Umbilical cord (tissue), 2 donors: Measurements from ENCODE around the gene TRDN. TPM values are rescaled to one million over a fixed set of nuclear protein-coding genes. Genes with fewer than 3 reads are reported as not detected.
"Not testable (repeated sequence)": the region's sequence is repeated elsewhere in the genome, so short reads cannot be mapped to it uniquely, and the experiment has no call there.

ENCODE experiments used
- DNase-seq: peaks from one replicate; pipeline ENCODE4 v3.0.0-alpha.2; 2015; ENCODE audit warnings: low spot score
- total RNA-seq: library from RNA; depleted of rRNA; stranded (reverse); fragments of >200 nt; gene quantifications from one replicate; pipeline ENCODE4 v1.2.3, GENCODE V29; 2014; ENCODE audit warnings: low replicate concordance; ENCODE audit not compliant: insufficient read depth

Gene TRDN
- total RNA-seq, 1 donor from 2014 or later = 5.1 TPM

- peak; percentile 21 for DNase-seq
Measured at GRCh38 chr6:123629258-123629941, 7.3 kb downstream of the TRDN start.

DNA sequence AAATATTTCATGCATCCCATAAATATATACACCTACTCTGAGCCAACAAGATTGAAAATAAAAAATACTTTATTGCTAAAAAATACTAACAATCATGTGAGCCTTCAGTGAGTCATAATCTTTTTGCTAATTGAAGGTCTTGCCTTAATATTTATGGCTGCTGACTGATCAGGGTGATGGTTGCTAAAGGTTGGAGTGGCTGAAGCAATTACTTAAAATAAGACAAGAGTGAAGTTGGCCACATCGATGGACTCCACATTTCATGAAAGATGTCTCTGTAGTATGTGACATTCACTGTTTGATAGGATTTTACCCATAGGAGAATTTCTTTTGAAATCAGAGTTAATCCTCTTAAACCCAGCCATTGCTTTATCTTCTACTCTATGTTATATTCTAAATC, 11.1 kb downstream of the TRDN start:
- DNase-seq = no peak

DNA sequence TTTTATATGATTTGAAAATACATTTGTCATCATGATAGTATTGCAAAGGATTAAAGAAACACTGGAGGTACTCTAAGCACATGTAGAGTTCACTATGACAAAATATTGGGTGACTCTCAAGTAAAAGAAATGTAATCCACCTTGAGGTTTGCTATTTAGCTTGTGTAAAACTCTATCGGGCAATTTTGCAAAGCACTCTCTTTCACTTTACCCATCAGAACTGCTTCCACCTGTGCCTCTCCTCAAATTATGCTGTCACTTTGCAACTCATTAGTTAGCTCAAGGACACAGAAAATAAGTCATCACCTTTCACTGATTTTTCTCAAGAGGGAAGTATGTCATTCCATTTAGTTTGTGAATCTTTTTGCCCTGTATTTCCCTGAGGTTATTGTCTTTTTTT, 14.0 kb downstream of the TRDN start:
- DNase-seq = no peak

DNA sequence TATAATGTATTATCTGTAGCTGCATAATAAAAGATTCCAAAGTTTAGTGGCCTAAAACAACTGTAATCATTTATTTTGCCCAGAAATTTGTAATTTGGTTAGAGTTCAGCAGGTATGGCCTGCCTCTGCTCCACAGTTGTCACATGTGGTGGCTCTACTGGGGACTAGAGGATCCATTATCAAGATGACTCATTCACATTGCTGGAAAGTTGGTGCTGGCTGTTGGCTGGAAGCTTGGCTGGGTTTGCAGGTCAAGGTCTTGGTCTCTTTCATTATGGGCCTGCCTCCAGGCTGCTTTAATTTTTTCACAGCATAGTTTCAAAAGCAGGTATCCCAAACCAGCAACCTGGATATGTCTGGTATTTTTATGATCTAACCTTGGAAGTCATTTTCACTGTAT, 17.6 kb downstream of the TRDN start:
- DNase-seq = no peak

- no peak for DNase-seq
Measured at GRCh38 chr6:123616942-123617341, 19.8 kb downstream of the TRDN start.

GRCh38 chr6:123616016-123616415, 20.7 kb downstream of the TRDN start:
- DNase-seq = no peak

GRCh38 chr6:123610779-123611178, 26.0 kb downstream of the TRDN start:
- DNase-seq = no peak

DNA sequence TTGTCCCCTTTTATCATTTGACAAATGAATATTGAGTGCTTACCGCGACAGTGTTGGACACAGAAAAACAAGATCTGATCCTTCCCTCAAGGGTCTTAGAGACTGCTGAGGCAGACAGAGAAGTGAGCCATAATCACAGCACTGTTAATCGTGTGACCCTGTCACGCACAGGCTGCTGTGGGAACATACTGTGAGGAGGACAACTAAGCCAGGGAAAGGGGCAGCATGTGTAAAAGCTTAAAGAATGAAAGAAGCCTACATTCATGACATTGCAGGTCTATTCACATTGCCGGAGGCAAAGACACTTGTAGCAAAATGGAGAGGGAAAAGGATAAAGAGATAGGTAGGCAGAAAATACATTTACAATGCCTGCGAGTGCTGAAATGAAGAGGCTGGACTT, 32.7 kb downstream of the TRDN start:
- no peak for DNase-seq

DNA sequence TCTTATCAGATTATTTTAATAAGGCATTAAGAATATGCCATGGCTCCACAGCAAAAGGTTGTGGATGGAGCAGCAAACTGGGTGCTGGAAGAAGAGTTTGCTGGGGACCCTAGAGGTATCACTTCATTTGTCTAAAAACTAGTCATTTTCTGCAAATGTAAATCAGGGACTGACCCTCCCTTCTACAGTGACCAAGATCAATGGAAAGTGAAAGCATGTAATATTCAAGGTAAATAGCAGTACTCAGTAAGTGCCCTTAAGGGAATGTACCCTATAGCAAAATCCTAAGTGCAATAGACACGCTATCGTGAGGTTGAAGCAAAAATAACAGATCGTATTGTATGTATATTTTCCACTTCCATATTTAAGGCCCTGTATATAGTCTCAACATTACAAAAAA, 38.7 kb downstream of the TRDN start:
- DNase-seq = no peak

DNA sequence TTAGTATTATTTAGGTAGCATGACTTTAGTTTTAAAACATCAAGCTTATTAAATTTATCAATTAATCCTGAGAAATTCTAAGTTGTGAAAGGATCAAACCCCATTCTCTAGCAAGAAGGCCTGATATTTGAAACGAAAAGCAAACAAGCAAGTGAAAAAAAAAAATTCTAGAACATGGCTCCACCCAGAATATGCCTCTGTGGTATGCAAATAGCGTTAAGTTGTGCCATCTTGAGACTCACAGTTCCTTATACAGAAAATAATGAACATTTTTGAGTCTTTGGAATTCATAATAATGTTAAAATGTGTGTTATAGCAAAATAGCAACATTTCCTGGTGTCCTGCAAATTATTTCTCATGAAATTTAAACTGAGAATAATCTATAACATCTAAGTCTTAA, 42.0 kb downstream of the TRDN start:
- no peak for DNase-seq

DNA sequence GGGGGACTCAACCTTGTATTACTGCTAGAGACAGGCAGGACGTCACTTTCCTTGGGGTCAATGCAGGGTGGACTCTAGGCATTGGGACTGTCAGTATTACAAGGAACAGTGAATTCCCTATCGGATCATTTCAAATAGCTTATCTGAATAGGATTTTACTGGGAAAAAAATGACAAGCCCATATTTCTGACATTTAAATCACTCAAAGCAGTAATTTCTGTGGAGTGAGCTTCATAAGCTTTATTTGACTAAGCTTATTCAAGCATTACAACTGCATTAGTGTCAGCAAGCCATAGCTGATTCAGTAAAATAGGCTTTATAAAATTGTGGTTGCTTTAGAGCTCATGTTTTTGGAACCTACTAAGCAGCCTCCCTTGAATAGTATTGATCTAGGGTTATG, 44.3 kb downstream of the TRDN start:
- peak; percentile 4 for DNase-seq

DNA sequence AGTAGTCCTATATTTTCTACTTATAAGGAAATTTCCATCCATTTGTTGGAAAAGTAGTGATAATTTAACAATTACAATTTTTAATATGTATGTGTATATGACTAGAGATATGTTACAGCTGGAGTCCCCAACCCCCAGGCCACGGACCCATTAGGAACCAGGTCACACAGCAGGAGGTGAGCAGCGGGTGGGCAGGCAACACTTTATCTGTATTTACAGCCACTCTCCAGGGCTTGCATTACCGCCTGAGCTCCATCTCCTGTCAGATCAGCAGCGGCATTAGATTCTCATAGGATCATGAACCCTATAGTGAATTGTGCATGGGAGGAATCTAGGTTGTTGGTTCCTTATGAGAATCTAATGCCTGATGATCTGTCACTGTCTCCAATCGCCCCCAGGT, 46.8 kb downstream of the TRDN start:
- no peak for DNase-seq

- DNase-seq = no peak
Measured at GRCh38 chr6:123589317-123589716, 47.4 kb downstream of the TRDN start.

DNA sequence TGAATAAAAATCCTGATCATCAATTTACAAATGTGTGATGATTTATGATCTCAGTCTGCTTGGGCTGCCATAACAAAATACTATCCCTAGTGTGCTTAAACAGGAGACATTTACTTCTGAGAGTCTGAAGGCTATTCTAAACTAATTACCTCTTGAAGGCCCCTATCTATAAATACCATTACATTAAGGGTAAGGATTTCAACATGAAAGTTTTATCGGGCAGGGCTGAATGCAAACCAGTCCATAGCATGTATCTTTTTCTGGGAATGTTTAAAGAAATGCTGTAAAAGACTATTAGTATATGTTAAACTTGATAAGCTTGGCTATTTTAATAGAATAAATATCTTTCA, 48.2 kb downstream of the TRDN start:
- no peak for DNase-seq

DNA sequence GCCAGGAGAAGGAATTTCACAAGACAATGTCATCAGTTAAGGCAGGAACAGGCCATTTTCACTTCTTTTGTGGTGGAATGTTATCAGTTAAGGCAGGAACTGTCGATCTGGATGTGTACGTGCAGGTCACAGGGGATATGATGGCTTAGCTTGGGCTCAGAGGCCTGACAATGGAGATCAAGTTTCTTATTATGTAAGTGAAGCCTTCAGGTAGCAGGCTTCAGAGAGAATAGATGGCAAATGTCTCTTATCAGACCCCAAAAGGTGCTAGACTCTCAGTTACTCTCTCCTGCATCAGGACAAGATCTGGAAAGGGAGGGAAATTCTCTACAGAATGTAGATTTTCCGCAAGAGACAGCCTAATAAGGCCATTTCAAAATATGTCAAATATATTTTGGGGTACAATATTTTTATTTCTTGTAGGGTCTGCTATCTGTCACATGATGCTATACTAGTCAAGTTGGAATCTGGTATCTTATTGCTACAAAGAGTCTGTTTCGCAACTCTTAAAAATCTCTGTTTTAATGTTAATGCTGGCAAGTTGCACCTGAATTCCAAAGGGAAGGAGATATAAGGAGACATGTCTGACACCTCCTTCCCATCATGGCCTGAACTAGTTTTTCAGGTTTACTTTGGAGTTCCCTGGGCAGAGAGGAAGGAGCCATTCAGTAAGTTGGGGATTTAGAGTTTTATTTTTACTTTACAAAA, 48.8 kb downstream of the TRDN start:
- peak; percentile 14 for DNase-seq

GRCh38 chr6:123587407-123587806, 49.3 kb downstream of the TRDN start:
- not testable (repeated sequence) for DNase-seq

DNA sequence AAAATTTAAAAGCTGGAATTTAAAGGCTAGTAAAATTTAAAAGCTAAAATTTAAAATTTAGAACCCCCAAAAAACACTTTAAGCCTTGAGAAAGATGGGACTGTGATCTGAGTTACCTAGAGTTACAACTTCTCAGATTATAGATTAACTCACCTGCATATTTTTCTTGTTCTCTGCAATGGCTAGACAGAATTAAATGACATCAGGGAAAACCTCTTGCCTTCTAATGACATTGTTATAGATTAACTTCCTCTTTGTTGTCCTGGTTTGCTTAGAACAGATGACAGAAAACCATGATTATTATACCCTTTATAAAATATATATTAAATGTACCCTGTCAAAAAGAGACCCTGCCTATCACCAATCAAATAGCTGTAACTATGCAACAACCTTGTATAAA, 56.4 kb downstream of the TRDN start:
- DNase-seq = no peak

DNA sequence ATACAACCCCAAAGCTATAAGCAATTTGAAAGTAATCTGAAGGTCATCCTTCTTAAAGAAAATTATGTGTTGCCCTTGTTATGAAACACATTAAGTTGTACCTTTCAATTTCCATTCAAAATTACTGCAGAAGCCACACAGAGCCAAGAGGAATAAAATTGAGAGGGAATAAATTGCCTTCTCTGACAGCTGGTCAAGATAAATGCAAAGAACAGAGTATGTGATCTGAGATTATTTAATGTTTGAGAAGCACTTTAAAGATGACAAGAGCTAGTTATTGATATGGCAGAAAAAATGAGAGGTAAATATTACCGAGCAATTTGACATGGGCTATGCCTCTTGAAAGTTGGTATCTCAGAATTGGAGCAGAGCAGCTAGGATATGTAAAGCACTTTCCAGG, 61.6 kb downstream of the TRDN start:
- DNase-seq = no peak

DNA sequence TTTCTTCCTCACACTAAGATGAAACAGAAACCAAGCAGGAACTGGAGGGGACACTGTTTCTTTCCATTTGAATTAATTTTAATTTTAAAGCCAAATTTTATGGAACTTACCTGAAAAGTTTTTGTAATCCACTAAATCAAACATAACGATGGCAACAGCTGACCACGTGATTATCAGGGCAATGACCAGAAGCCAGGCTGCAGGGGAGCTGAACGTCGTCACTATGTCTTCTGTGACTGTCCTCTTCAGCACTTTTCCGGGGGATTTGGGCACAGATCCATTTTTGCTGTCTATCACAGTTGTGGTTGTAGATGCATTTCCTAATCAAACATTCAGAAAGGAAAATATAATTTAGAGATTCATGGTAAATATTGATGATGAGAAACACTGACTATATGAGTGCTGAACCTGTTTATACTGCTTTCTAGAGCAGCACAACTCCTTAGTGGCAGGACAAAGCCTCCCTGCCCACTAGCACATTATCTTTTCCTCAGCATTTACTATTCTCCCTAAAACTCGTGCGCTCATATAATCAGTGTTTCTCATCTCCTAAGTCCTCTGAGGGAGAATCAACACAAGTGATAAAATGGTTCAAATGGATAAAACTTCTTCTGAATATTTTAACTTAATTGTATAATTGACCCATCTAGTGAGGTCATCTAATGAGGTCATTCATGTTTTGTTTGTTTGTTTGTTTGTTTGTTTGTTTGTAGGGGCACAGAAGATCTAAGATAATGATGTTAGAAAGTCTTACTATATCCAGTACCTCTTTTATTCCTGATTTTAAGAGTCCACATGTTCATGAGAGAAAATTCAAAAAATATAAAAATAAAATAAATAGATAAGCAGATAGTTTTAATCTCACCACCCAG, 65.7 kb downstream of the TRDN start:
- no peak for DNase-seq

DNA sequence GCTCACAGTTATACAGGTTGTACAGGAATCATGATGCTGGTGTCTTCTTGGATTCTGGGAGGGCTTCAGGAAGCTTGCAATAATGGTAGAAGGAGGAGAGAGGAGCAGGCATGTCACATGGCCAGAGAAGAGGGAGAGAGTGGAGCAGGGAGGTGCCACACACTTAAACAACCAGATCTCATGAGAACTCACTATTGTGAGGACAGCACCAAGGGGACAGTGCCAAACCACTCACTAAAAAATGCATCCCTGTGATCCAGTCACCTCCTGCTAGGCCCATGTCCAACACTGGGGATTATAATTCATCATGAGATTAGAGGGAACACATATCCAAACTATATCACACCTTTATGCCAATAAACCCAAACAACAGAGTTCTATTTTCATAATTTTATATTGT, 67.2 kb downstream of the TRDN start:
- DNase-seq = no peak

GRCh38 chr6:123565529-123565928, 71.2 kb downstream of the TRDN start:
- DNase-seq = no peak

DNA sequence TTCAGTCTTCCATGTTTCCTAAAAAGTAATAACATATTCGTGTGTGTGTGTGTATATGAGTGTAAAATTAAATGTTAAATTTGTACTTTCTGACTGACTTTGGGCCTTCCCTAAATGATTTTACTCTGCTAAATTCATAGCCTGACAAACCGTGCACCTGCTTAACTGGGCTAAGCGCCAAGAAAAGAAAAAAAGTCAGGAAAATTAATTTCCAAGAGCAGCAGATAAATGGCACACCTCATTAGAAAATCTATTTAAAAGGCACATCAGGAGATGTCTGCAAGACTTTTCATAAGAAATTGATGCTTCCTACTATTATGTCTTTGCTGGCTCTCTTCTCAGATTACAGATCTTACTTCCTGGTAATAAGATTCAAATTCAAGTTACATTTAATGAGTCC, 72.4 kb downstream of the TRDN start:
- DNase-seq = no peak

DNA sequence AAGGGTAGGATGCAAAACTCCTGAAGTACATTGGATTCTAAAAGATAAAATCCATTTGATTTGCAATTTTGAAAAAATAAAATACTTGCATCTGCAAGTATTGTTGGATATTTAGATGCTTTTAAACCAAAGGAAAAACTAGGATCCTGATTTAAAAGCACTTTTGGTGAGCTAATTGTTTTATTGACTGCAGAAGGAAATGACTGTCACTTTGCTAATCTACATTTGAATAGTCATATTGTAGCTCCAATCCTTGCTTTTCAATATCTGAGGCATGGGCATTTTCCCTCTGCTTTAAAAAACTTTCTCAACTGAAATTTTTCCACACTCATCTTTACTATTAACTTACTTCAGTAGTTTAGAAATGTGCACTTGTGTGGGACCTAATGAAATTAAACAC, 74.1 kb downstream of the TRDN start:
- no peak for DNase-seq
